ENCODE results near the gene CDIPT. TPM values are rescaled to one million over a fixed set of nuclear protein-coding genes. Genes with fewer than 3 reads are reported as not detected.
"Not testable (repeated sequence)": the region's sequence is repeated elsewhere in the genome, so short reads cannot be mapped to it uniquely, and the experiment has no call there.

CDIPT gene
- total RNA-seq, 2 donors from 2014 or later: 88.8 to 90.8 TPM

- intact Hi-C loops (cut with DNase I): no loop called here
- DNase-seq (no peak), ATAC-seq (peak; percentile 48 to 57)
Measured at GRCh38 chr16:29898804-29899515, 35.9 kb upstream of the CDIPT start.

- ATAC-seq (no peak), DNase-seq (no peak)
- intact Hi-C loops (cut with DNase I): no loop called here
Measured at GRCh38 chr16:29898135-29898803, 35.2 kb upstream of the CDIPT start.

DNA sequence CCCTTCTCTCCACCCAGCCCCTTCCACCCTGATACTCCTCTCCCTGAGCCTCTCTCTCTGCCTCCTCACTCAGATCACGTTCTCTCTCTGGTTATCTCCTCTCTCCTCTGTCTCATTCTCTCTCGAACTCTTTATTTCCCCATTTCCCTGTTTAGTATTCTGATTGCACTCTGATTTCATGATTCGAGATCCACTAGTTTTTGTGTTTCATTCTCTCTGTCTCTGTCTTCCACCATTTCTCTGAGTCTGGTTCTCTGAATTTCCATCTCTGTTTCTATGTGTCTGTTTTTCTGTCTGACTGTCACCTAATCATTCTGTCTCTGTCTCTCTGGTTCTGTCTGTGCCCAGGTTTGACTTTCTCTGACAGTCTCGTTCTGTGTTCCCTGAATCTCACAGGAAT lies 34.3 kb upstream of the CDIPT start:
- intact Hi-C loops (cut with DNase I): no loop called here
- ATAC-seq (no peak), DNase-seq (no peak)

GRCh38 chr16:29896841-29897240 lies 33.8 kb upstream of the CDIPT start:
- DNase-seq (no peak), ATAC-seq (no peak)
- intact Hi-C loops (cut with DNase I): no loop called here

GRCh38 chr16:29894352-29894751 lies 31.3 kb upstream of the CDIPT start:
- intact Hi-C loops (cut with DNase I): no loop called here
- ATAC-seq: no peak

GRCh38 chr16:29893553-29893952 lies 30.5 kb upstream of the CDIPT start:
- ATAC-seq (no peak), DNase-seq (no peak)
- intact Hi-C loops (cut with DNase I): no loop called here

More at GRCh38 chr16:29894352-29894751, 31.3 kb upstream of the CDIPT start:
- no peak for DNase-seq

DNA sequence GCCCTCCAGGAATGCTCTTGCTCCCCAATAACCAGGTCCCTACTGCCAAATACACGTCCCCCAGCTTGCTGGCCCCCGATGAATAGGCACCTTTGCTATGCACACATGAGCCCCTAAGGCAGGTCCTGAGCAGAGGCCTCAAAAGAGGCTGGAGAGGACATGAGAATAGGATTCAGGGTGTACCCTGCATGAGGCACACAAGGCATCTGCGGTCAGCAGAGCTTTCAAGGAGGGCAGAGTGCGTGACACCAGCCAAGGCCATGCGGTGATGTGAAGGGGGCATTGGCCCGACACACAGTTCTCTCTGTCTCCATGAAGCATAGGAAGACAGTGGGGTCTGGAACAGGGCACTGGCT lies 29.4 kb upstream of the CDIPT start:
- intact Hi-C loops (cut with DNase I): no loop called here
- peak in 1 of 2 donors; percentile 15 for ATAC-seq
- DNase-seq: no peak

DNA sequence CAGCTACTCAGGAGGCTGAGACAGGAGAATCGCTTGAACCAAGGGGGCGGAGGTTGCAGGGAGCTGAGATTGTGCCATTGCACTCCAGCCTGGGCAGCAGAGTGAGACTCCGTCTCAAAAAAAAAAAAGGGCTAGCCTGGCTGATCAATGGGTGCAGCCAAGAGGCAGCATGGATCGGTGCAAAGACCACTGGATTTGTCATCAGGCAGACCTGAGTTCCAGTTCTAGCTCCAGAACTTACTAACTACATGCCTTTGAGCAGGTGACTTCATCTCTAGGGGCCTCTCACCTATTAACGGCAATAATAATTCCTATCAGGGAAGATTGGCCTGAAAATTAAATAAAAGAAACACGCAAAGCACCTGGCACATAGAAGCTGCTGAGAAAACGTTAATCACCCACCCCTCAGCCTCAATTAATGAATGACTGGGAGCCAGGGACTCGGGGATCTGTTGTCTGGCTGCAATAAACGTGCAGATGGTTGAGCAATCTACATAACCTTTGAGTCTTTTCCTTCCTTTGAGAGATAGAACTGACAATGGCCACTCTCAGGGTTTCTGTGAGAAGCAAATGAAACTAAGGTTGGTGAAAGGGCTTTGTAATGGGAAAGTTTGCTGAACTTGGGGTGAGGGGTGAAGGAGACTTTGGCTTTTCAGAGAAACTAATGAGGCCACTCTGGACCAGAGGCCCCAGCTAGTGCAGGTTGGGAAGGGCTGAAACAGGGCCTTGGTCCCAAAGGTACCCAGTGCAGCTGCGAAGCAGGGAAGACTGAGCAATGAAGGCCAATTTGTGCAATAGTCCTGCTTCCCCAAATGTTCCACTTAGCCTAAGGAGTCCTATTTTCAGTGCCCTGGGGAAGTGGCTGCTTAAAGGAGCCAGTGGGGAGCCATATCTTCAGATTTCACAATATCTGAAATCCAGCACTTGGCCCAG lies 28.8 kb upstream of the CDIPT start:
- no peak for DNase-seq
- peak in 1 of 2 donors; percentile 68 for ATAC-seq
- intact Hi-C loops (cut with DNase I): no loop called here

- ATAC-seq, DNase-seq: not testable (repeated sequence)
- intact Hi-C loops (cut with DNase I): loop anchor here in 1 of 2 donors (10.0 kb wide), 1 partner anchor 55 kb away; no protein-coding TSS in a partner anchor
Measured at GRCh38 chr16:29889372-29889771, 26.3 kb upstream of the CDIPT start.

GRCh38 chr16:29883987-29884386 lies 21.0 kb upstream of the CDIPT start:
- DNase-seq (no peak), ATAC-seq (no peak)
- intact Hi-C loops (cut with DNase I): loop anchor here in 1 of 2 donors (10.0 kb wide), 1 partner anchor 61 kb away; no protein-coding TSS in a partner anchor

DNA sequence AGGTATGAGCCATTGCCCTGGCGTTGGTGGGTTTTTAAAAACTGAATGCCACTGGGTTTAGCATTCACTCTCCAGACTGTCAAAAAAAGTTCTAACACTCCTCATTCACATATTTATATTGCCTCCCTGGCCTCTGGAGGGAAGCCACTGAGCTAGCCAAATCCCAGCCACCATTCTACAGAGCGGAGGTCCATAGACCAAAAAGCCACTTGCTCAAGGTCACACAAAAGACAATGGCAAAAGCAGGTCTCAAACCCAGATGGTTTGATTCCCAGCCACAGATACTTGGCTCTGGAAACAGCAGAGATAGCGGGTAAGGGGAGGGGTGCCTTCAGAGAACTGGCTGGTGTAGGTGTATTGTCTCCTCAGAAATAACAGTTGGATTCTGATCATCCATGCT lies 18.0 kb upstream of the CDIPT start:
- no peak for ATAC-seq
- DNase-seq: no peak
- intact Hi-C loops (cut with DNase I): loop anchor here in 1 of 2 donors (10.0 kb wide), 1 partner anchor 64 kb away; no protein-coding TSS in a partner anchor

DNA sequence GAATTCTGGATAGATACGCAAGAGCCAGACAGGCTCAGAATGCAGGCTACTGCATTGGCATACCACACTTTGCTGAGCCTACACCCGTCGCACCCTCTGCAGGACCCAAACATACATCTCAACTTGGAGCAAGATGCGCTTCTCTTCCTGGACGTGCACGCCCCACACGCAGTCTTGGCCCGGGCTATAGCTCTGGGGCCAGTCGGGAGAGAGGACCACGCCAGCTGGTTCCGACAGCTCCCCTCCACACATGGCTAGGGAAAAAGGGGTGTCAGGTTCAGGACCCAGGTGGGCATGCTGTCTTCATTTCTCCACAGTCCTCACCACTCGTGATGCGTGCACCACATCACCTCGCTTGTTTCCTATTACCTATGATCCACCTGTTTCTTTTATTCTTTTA lies 15.1 kb upstream of the CDIPT start:
- ATAC-seq: no peak
- intact Hi-C loops (cut with DNase I): no loop called here

GRCh38 chr16:29877266-29877961 lies 14.4 kb upstream of the CDIPT start:
- intact Hi-C loops (cut with DNase I): no loop called here
- ATAC-seq (peak; percentile 23 to 65), DNase-seq (no peak)

More for the DNA sequence above, 15.1 kb upstream of the CDIPT start:
- DNase-seq: no peak

GRCh38 chr16:29876594-29877249 lies 13.7 kb upstream of the CDIPT start:
- peak in 1 of 2 donors; percentile 20 for ATAC-seq
- DNase-seq: no peak
- intact Hi-C loops (cut with DNase I): no loop called here

GRCh38 chr16:29876217-29876593 lies 13.2 kb upstream of the CDIPT start:
- DNase-seq (no peak), ATAC-seq (no peak)
- intact Hi-C loops (cut with DNase I): no loop called here

DNA sequence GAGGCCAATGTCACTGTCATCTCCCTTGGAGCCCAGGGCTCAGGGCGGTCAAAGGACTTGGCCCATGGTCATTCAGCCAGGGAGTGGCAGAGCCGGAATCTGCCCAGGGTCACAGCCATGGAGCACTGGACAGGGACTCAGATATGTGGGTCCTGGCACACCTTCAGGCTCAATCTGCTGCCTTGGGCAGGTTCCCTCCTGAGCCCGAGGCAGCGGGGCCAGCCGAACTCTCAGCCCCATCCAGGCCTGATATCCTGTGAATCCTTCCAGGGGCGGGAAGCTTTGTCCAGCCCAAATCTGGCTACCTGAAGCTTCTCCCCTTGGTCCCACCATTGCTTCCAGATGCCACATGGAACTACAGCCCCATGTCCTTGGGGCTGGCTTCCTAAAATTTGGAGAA lies 12.2 kb upstream of the CDIPT start:
- intact Hi-C loops (cut with DNase I): no loop called here
- no peak for DNase-seq
- no peak for ATAC-seq

DNA sequence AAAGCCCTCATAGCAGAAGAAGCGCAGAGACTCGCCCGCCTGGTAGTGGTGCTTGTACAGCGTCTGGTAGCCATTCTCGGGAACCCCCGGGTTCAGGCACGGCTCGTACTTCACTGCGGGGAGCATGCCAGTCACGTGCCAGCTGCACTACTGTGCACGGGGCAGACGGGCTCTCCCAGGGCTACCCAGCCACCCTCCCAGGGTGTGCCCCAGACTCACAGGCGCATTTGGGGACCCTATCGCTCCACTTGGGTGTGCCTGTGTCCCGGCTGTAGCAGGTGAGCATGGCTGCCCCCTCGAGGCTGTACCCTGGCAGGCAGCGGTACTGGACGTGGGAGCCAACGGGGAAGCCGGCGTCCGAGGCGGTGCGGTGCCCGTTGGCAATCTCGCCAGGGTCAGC lies 10.3 kb upstream of the CDIPT start:
- DNase-seq (no peak), ATAC-seq (no peak)
- intact Hi-C loops (cut with DNase I): no loop called here

DNA sequence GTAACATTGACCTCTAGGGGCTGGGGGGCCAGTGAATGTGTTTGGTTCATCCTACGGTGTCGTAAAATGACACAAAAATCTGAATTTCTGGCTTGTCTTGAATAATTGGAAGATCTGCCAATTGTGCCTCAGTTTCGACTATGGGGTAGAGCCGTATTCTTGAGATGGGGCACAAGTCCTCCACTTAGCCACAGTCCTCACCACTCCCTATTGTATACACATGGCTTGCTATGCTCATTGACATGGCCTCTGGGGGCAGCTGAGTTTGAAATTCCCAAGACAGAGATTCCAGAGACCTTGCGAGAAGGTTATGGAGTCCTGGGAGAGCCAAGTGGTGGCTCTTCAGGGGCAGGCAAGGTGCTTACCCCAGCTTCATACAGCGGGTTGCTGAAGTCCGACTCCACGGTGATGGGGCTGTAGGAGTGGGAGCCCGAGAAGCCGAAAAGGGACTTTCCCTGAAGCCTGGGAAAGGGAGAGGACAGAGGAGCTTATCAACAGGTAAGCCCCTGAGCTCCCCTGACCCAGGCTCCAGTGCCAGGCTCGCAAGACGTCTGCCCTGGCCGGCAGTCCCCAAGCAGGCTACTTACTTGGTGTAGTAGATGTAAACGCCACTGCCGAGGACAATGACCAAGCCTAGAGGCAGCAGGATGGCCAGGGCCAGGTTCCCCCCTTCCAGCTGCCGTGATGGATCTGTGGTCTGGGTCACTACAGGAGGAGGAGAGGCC lies 9.0 kb upstream of the CDIPT start:
- intact Hi-C loops (cut with DNase I): no loop called here
- ATAC-seq (no peak), DNase-seq (no peak)
